SH-SY5Y (cell line): ENCODE results near the gene SMLR1.

Experiments
- GATA2 ChIP-seq: IDR thresholded peaks from 2 replicates; pipeline ENCODE4 v1.6.1; 2011; ENCODE audit warnings: mild to moderate bottlenecking, low read depth, low read length
- GATA3 ChIP-seq: IDR thresholded peaks from 2 replicates; pipeline ENCODE4 v1.6.1; 2011; ENCODE audit warnings: low read depth, mild to moderate bottlenecking, low read length, moderate library complexity

DNA sequence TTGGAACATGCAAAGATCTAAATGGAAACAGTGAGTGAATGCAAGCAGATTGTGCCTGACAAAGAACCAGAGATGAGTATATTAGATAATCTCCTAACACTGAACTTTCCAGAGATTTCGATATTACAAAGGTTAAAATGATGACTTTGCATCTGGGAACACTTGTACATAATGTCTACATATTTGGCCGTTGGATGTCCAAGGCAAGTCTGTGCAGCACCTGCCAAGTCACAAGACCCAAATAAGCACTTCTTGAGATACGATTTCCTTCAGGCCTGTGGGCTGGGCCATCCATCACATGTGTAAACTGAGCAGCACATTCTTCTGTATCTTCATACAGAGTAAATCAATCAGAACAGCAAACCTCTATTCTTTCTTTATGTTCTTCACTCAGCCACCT is 32.5 kb upstream of the SMLR1 start:
- no peak for TF ChIP-seq GATA2
- no peak for TF ChIP-seq GATA3
